Measurements from ENCODE around the gene RCCD1. TPM values are rescaled to one million over a fixed set of nuclear protein-coding genes. Genes with fewer than 3 reads are reported as not detected.

The RCCD1 gene
- total and polyA plus RNA-seq, 2 of the 8 experiments (the other 6 are each of a cell fraction or from before 2014, with no cell fraction given), result 9.9 to 18.8 TPM

GRCh38 chr15:90932660-90932991 lies 22.1 kb upstream of the RCCD1 start:
- Histone ChIP-seq H4K5ac (ENCODE audit: insufficient read length, low read depth, low read length) (no peak overlapping the region), H3K79me1 (ENCODE audit: low read depth, low read length) (no peaks in the 10 kb centered on the region; the same call in 1 of the 2 replicates), H3K18ac (ENCODE audit: extremely low read depth, low read length) (no peak overlapping the region), H2BK120ac (replicated peaks; ENCODE audit: low read depth, low read length) (no peak overlapping the region), H4K91ac (replicated peaks; ENCODE audit: insufficient read length, low read length) (no peak overlapping the region), H3K79me2 (ENCODE audit: control insufficient read depth in 1 of 2, insufficient read depth in 2 of 2, low read length in 2 of 2) (no peaks in the 10 kb centered on the region), H3K56ac (replicated peaks; ENCODE audit: insufficient read length, low read depth, low read length) (no peak overlapping the region), H3K23ac (ENCODE audit: insufficient read length) (no peak overlapping the region), H3K14ac (ENCODE audit: insufficient read length) (no peak overlapping the region), H3K27me3 (replicated peaks in 1 of 4; ENCODE audit: control insufficient read depth in 3 of 4, extremely low read depth in 1 of 4, insufficient read depth in 3 of 4, low read length in 3 of 4) (0 out of 7 replicates have a peak, but pooled peaks cover 0 to 4% (median 0%) of the 10 kb centered on the region in 4 experiments), H3K36me3 (ENCODE audit: control insufficient read depth in 2 of 4, insufficient read depth in 4 of 4, low read length in 3 of 4) (peaks cover 0 to 4% (median 1%) of the 10 kb centered on the region in 4 experiments; a peak in 1 of 8 replicates), H2BK12ac (ENCODE audit: low read depth, low read length) (0 out of 2 replicates have a peak overlapping the region, but pooled peaks have one; percentile 27), H4K8ac (ENCODE audit: extremely low read depth, insufficient read depth, low read length) (no peak overlapping the region), H2AFZ (ENCODE audit: low read length) (0 out of 2 replicates have a peak overlapping the region, but pooled peaks have one; percentile 43), H4K20me1 (replicated peaks in 1 of 2; ENCODE audit: control insufficient read depth in 1 of 2, insufficient read depth in 2 of 2, low read length in 2 of 2) (peaks cover 0 to 1% of the 10 kb centered on the region in 2 experiments), H3K4me1 (replicated peaks in 1 of 4; ENCODE audit: control insufficient read depth in 3 of 4, insufficient read depth in 4 of 4, low read length in 3 of 4) (peaks cover 0 to 13% (median 7%) of the 10 kb centered on the region in 4 experiments; a peak in 6 of 7 replicates), H2BK20ac (ENCODE audit: low read length) (no peak overlapping the region), H3K23me2 (ENCODE audit: low read depth, low read length) (peaks cover 11% of the 10 kb centered on the region; the same call in 1 of the 2 replicates), H2AK5ac (ENCODE audit: low read depth, low read length) (no peak overlapping the region), H3K4me3 (ENCODE audit: extremely low read depth in 1 of 4, insufficient read depth in 2 of 4, low read depth in 3 of 4, low read length in 4 of 4) (peak overlapping the region in 2 of 4 experiments; percentile 58 to 82; a peak in 4 of 8 replicates), H2BK5ac (ENCODE audit: low read depth, low read length) (no peak overlapping the region), H2BK15ac (ENCODE audit: low read length) (no peak overlapping the region), H3K27ac (ENCODE audit: low read depth, low read length) (no peak overlapping the region), H3K4me2 (ENCODE audit: insufficient read depth in 1 of 2, low read depth in 2 of 2, low read length in 2 of 2) (peak overlapping the region; percentile 47 to 93), H3K4ac (replicated peaks; ENCODE audit: insufficient read length, low read depth, low read length) (no peak overlapping the region), H3K9me3 (ENCODE audit: insufficient read depth in 2 of 2, low read depth in 1 of 2, low read length in 1 of 2) (no peaks in the 10 kb centered on the region), H3K9ac (replicated peaks in 1 of 4; ENCODE audit: extremely low read depth in 1 of 4, low read depth in 3 of 4, low read length in 3 of 4) (no peak overlapping the region; a peak in 1 of 7 replicates)
- TF ChIP-seq TEAD4 (IDR thresholded peaks at IDR 0.05; ENCODE audit: low read depth, low read length) (no peak), SIX5 (IDR thresholded peaks at IDR 0.05; ENCODE audit: low read depth, low read length) (no peak), EP300 (IDR thresholded peaks at IDR 0.05; ENCODE audit: borderline replicate concordance in 1 of 2, low read depth in 2 of 2, low read length in 2 of 2) (no peak), KDM1A (IDR thresholded peaks at IDR 0.05; ENCODE audit: borderline replicate concordance, low read length) (no peak), HDAC6 (IDR thresholded peaks at IDR 0.05; ENCODE audit: low read depth, low read length) (no peak), EZH2 (IDR thresholded peaks at IDR 0.05; ENCODE audit: low read depth, low read length, severe bottlenecking) (no peak)
- FAIRE-seq (no peak), DNase-seq (ENCODE audit: low read depth in 1 of 2, low spot score in 2 of 2) (no peak)
- ChIA-PET CTCF (ENCODE audit: partially characterized antibody) (interaction anchor here (0.7 to 20.7 kb wide), 44 partner anchors 10 to 920 kb away, joined by 3 to 306 read pairs (median 5); partner anchors contain the start of genes BLM, FES, FURIN and MAN2A2), POLR2A (ENCODE audit: partially characterized antibody) (interaction anchor here (0.8 to 5.0 kb wide), 5 partner anchors 11 to 62 kb away, joined by 3 to 24 read pairs (median 12); partner anchors contain the start of genes MAN2A2 and RCCD1)
- 45% methylated on average over 2 of the region's 5 CpGs; no CpG with 5 or more reads in 1 of the 2 experiments for whole genome bisulfite sequencing, 2 experiments (ENCODE audit: extremely low coverage in 1 of 2, insufficient coverage in 1 of 2, insufficient read length in 1 of 2, insufficient replicate concordance in 2 of 2, low coverage in 1 of 2, low lambda C conversion rate in 2 of 2, missing lambda C conversion rate in 1 of 2)

Data from H1 (cell line).